Spleen (tissue), 11 donors: ENCODE results near the gene USP34. TPM values are rescaled to one million over a fixed set of nuclear protein-coding genes. Genes with fewer than 3 reads are reported as not detected.
"Not testable (repeated sequence)": the region's sequence is repeated elsewhere in the genome, so short reads cannot be mapped to it uniquely, and the experiment has no call there.

Experiments used
- DNase-seq: peaks from one replicate; pipeline ENCODE4 v3.0.0-alpha.2; 2020
- H3K27ac ChIP-seq, 8 donors: fragments of 200-600 bp; sonication (generic) in 7 of 8; 1 replicate in 4 of 8; 2 replicates in 4 of 8; pipeline versions ENCODE4 v1.5.0 to v1.8.0; 2016 to 2021; ENCODE audit warnings: inconsistent platforms in 4 of 8, mild to moderate bottlenecking in 4 of 8, moderate library complexity in 1 of 8
- H3K27me3 ChIP-seq, 7 donors: fragments of 200-600 bp; sonication (generic) in 6 of 7; replicated peaks in 1 of 7; 1 replicate in 4 of 7; 2 replicates in 3 of 7; pipeline versions ENCODE4 v1.5.0 to v1.8.0; 2016 to 2021; ENCODE audit warnings: inconsistent platforms in 3 of 7, mild to moderate bottlenecking in 1 of 7
- H3K36me3 ChIP-seq, 6 donors: fragments of 200-600 bp; sonication (generic) in 5 of 6; 1 replicate in 4 of 6; 2 replicates in 2 of 6; pipeline versions ENCODE4 v1.5.0 to v1.8.0; 2016 to 2021; ENCODE audit warnings: inconsistent platforms in 2 of 6
- H3K4me1 ChIP-seq, 6 donors: fragments of 200-600 bp; sonication (generic) in 5 of 6; 1 replicate in 3 of 6; 2 replicates in 3 of 6; pipeline versions ENCODE4 v1.5.0 to v1.8.0; 2016 to 2021; ENCODE audit warnings: inconsistent platforms in 3 of 6
- H3K4me3 ChIP-seq, 8 donors: fragments of 200-600 bp; sonication (generic) in 7 of 8; 1 replicate in 4 of 8; 2 replicates in 4 of 8; pipeline versions ENCODE4 v1.5.0 to v1.8.0; 2016 to 2021; ENCODE audit warnings: inconsistent platforms in 4 of 8, mild to moderate bottlenecking in 4 of 8, moderate library complexity in 2 of 8
- H3K9me3 ChIP-seq, 8 donors: fragments of 200-600 bp; sonication (generic) in 7 of 8; 1 replicate in 4 of 8; 2 replicates in 4 of 8; pipeline versions ENCODE4 v1.5.0 to v1.8.0; 2016 to 2021; ENCODE audit warnings: inconsistent platforms in 4 of 8
- POLR2A ChIP-seq, 3 donors: fragments of 450-650 bp; IDR thresholded peaks; one replicate each; pipeline ENCODE4 v1.5.1; 2017; ENCODE audit warnings: antibody characterized with exemption in 3 of 3, mild to moderate bottlenecking in 1 of 3
- POLR2AphosphoS5 ChIP-seq, 3 donors: sonication (generic); formaldehyde crosslinking; IDR thresholded peaks; one replicate each; pipeline ENCODE4 v1.5.1; 2017; ENCODE audit warnings: antibody characterized with exemption in 3 of 3
- WGBS, 5 donors: extraction: QIAGEN DNeasy Blood & Tissue Kit in 3 of 5; methylation state at CpG; one replicate each; pipeline versions ENCODE4 v1.1.5 to v1.1.7; 2013 to 2018; 5-methylcytosine and 5-hydroxymethylcytosine counted together
- intact Hi-C: fragments of 100-400 bp; cut with DNase I; formaldehyde crosslinking; loops from one replicate; pipeline ENCODE4 v1.15.0; 2023; ENCODE audit warnings: low total_unique reads
- polyA plus RNA-seq, 3 donors: library from polyadenylated mRNA; stranded (reverse); fragments of 200-250 nt; gene quantifications; one replicate each; pipeline ENCODE4 v1.2.1, GENCODE V29; 2013
- total RNA-seq, 7 donors: library from RNA; depleted of rRNA in 3 of 7; stranded (reverse); fragments of >200 nt in 3 of 7; fragmentation: NEBNext Ultra II Directional in 4 of 7; extraction: Animal tissue kit (Norgen Biotek cat#: 25700) in 4 of 7; gene quantifications; one replicate each; pipeline versions ENCODE4 v1.1.0 to v1.2.1, GENCODE V29; 2016 to 2021
- TF ChIP-seq, protein P1 (sequence below), 11 experiments: fragments of 200-600 bp in 7 of 11; fragments of 450-650 bp in 4 of 11; sonication (generic) in 4 of 11; IDR thresholded peaks in 8 of 11; conservative IDR thresholded peaks in 3 of 11; 1 replicate in 7 of 11; 2 replicates in 4 of 11; pipeline versions ENCODE4 v1.4.0 to v1.8.0; 2016 to 2021; ENCODE audit warnings: antibody characterized with exemption in 11 of 11, inconsistent platforms in 4 of 11, mild to moderate bottlenecking in 1 of 11
- donor health status: healthy with polysubstance abuse.
- donor health status: DM: no; HTN: no; CAD: no; lungs with moderate emphysema.
- donor health status: DM: no; HTN: no; CAD: no.
- donor health status: Bipolar disorder and iron deficiency.
- donor health status: healthy.
- donor health status: DM: no; HTN: no; CAD: no.
- donor health status: DM: yes; HTN: yes; CAD: no.

Gene USP34
- total and polyA plus RNA-seq, 10 donors = 52.1 to 222 (median 142) TPM

DNA sequence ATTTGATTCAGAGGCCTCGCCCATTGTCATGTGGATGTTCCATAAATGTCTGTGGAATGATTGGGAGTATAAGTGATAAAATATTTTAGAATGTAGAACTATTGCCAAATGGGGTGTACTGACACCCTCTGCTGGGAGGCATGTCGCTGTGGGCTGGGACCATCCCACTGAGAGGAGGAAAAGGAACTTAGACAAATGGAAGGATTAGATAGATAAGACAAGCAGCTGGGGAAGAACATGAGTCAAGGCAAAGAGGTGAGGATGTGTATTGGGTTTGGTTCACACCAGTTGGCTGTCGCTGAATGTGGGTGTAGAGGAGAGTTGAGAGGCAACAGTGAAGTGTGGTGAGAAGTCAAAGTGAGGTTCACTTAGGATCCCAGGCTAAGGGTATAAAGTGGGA, 304.9 kb downstream of the USP34 start:
- H3K36me3 ChIP-seq = peaks cover 7 to 61% (median 33%) of the 10 kb centered on the region in 6 donors

GRCh38 chr2:61165082-61165481, 305.8 kb downstream of the USP34 start:
- H3K9me3 ChIP-seq, intact Hi-C loops, H3K4me3 ChIP-seq, DNase-seq, H3K27me3 ChIP-seq, H3K4me1 ChIP-seq: not testable (repeated sequence)
- Histone ChIP-seq H3K36me3 (peaks cover 7 to 70% (median 33%) of the 10 kb centered on the region in 6 donors), H3K27ac (peak overlapping the region in 2 of 8 donors; percentile 1 to 14)
- 90 to 97% (median 96%) methylated on average over 7 of the region's 7 CpGs for WGBS, 5 donors

More for the DNA sequence above, 304.9 kb downstream of the USP34 start:
- Histone ChIP-seq H3K9me3 (no peaks in the 10 kb centered on the region), H3K27ac (peak overlapping the region in 1 of 8 donors; percentile 14), H3K4me3 (no peak overlapping the region), H3K4me1 (no peaks in the 10 kb centered on the region), H3K27me3 (no peaks in the 10 kb centered on the region)
- peak in 1 of 3 donors; percentile 14 for TF ChIP-seq POLR2AphosphoS5 (IDR thresholded peaks at IDR 0.05)
- TF ChIP-seq POLR2A (IDR thresholded peaks at IDR 0.05) = no peak
- WGBS, 5 donors = 77 to 89% (median 78%) methylated on average over 3 of the region's 3 CpGs
- intact Hi-C loops = no loop called here
- no peak for DNase-seq

DNA sequence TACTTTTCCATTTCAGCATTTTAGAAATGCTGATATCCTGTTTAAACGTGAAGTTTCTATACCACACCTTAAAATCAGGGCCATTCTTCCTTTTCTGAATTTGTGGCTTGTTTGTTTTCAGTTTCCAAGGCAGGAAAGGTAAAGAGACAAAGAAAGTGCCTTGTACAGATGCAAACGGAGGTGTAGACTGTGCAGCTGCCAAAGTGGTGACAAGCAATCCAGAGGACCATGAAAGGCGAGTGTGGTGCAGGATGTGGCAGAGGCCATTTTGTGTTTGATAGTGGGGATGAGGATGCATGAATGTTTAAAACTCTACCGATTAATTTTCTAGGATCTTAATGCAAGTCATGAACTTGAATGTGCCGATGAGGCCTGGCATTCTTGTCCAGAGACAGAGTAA, 308.2 kb downstream of the USP34 start:
- TF ChIP-seq POLR2AphosphoS5 (IDR thresholded peaks at IDR 0.05) = no peak
- Histone ChIP-seq H3K27ac (no peak overlapping the region), H3K27me3 (no peaks in the 10 kb centered on the region), H3K36me3 (peaks cover 7 to 93% (median 37%) of the 10 kb centered on the region in 6 donors), H3K4me3 (no peak overlapping the region), H3K4me1 (peaks cover 0 to 12% (median 0%) of the 10 kb centered on the region in 6 donors), H3K9me3 (peaks cover 0 to 14% (median 3%) of the 10 kb centered on the region in 8 donors)
- intact Hi-C loops = no loop called here
- WGBS, 5 donors = 78 to 88% (median 84%) methylated on average over 5 of the region's 5 CpGs
- no peak for DNase-seq

GRCh38 chr2:61161888-61162287, 309.0 kb downstream of the USP34 start, which contains the start of gene C2orf74:
Gene C2orf74 (plus strand): TSS chr2:61162188. CDS start chr2:61162515, 327 bp downstream.
- 90 to 95% (median 93%) methylated on average over 5 of the region's 5 CpGs for WGBS, 5 donors
- TF ChIP-seq, protein P1, sequence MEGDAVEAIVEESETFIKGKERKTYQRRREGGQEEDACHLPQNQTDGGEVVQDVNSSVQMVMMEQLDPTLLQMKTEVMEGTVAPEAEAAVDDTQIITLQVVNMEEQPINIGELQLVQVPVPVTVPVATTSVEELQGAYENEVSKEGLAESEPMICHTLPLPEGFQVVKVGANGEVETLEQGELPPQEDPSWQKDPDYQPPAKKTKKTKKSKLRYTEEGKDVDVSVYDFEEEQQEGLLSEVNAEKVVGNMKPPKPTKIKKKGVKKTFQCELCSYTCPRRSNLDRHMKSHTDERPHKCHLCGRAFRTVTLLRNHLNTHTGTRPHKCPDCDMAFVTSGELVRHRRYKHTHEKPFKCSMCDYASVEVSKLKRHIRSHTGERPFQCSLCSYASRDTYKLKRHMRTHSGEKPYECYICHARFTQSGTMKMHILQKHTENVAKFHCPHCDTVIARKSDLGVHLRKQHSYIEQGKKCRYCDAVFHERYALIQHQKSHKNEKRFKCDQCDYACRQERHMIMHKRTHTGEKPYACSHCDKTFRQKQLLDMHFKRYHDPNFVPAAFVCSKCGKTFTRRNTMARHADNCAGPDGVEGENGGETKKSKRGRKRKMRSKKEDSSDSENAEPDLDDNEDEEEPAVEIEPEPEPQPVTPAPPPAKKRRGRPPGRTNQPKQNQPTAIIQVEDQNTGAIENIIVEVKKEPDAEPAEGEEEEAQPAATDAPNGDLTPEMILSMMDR (IDR thresholded peaks at IDR 0.05 in 8 of 11, conservative IDR thresholded peaks at IDR 0.05 in 3 of 11) = no peak
- TF ChIP-seq POLR2A (IDR thresholded peaks at IDR 0.05) (no peak), POLR2AphosphoS5 (IDR thresholded peaks at IDR 0.05) (no peak)
- Histone ChIP-seq H3K4me3 (no peak within 1 kb of the TSS), H3K9me3 (peaks cover 0 to 16% (median 3%) of the 10 kb centered on the region in 8 donors), H3K4me1 (peaks cover 0 to 12% (median 0%) of the 10 kb centered on the region in 6 donors), H3K27ac (no peak within 1 kb of the TSS), H3K27me3 (no peaks in the 10 kb centered on the region), H3K36me3 (peaks cover 7 to 91% (median 41%) of the 10 kb centered on the region in 6 donors)
- no peak for DNase-seq
- intact Hi-C loops = no loop called here

DNA sequence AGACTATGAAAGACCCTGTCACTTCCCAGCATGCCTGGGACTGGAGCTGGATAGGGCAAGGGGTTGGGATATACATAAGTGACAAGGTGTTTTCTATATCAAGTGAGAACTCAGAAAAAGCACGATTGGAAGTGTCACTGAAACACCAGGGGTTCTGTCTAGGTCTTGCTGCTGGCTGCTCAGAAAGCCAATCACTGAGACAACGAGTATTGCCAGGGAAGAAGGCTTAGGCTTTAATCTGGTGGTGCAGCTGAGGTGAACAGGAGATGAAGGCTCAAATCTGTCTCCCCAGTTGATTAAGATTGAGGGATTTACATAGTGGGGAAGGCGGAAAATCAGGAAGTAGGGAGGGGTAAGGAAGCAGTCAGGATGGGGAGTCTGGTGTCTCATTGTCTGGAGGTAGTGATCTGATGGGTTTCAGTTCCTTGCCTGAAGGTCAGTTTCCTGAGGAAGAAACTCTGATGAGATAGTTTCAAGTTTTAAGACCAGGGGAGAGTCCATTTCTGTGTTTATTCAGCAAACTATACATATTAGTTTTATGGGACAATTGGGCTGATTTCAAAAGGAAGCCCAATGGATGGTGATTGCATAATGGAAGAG, 312.4 kb downstream of the USP34 start:
- H3K27ac ChIP-seq = no peak overlapping the region
- intact Hi-C loops = no loop called here
- no peak for DNase-seq

More for the DNA sequence above, 312.4 kb downstream of the USP34 start:
- 51 to 86% (median 66%) methylated on average over 3 of the region's 3 CpGs for WGBS, 5 donors
- Histone ChIP-seq H3K4me1 (peaks cover 0 to 12% (median 0%) of the 10 kb centered on the region in 6 donors), H3K9me3 (peaks cover 0 to 16% (median 3%) of the 10 kb centered on the region in 8 donors), H3K36me3 (peaks cover under 1 to 57% (median 17%) of the 10 kb centered on the region in 6 donors), H3K4me3 (no peak overlapping the region), H3K27me3 (no peaks in the 10 kb centered on the region)
- TF ChIP-seq POLR2A (IDR thresholded peaks at IDR 0.05) (no peak), POLR2AphosphoS5 (IDR thresholded peaks at IDR 0.05) (no peak)
- TF ChIP-seq, protein P1 (IDR thresholded peaks at IDR 0.05 in 8 of 11, conservative IDR thresholded peaks at IDR 0.05 in 3 of 11) = no peak
